ENCODE data around the gene RBM44. TPM values are rescaled to one million over a fixed set of nuclear protein-coding genes. Genes with fewer than 3 reads are reported as not detected.

RBM44 gene
- total and polyA plus RNA-seq, 10 donors: 0.29 to 3.1 (median 1.5) TPM

DNA sequence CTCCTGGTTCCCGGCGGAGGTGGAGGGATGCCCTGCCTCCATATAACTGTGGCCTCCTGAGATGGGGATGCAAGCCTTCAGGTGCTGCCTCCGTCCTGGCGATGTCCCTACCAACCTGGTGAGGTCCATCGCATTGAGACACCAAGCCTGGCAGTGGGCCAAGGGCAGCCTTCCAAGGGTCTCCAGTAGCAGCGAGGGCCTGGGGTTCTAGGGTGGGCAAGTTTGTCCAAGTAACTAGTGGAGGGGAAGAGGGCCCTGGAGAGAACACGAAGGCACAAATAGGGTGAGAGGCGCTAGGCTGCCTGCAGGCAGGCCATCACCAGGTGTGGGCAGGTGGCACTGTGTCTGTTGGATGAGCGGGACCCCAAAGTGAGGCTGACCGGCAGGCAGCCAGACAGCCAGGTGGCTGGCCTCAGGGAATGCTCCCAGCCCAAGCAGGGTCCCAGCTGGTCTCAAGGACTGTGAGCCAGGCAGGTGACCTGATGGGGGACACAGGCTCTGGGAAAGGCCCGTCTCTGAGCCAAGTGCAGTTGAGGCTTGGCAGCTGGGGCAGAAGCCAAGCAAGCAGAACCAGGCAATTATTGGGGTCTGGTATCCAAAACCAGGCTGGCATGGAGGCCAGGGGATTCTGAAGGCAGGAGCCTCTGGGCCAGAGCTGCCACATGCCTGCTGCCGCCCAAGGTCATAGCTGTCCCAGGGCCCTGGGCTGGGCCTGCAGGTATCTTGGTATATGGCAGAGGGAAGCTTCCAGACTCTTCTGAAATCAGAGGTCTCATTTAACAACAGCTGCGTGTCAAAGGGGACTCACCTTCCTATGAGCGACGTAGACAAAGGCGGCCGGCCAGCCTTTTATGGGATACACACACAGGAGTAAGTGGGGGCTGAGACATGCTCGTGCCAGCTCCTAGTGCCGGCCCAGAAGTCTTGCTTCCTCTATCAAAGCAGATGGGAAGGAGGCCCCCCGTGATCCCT is 84.2 kb downstream of the RBM44 start:
- WGBS, 5 donors: 90 to 97% (median 94%) methylated on average over 19 to 20 of the region's 20 CpGs
- H3K4me3 ChIP-seq: no peak overlapping the region
- no peaks in the 10 kb centered on the region for H3K36me3 ChIP-seq
- TF ChIP-seq POLR2A (IDR thresholded peaks at IDR 0.05): no peak
- TF ChIP-seq, protein P1, sequence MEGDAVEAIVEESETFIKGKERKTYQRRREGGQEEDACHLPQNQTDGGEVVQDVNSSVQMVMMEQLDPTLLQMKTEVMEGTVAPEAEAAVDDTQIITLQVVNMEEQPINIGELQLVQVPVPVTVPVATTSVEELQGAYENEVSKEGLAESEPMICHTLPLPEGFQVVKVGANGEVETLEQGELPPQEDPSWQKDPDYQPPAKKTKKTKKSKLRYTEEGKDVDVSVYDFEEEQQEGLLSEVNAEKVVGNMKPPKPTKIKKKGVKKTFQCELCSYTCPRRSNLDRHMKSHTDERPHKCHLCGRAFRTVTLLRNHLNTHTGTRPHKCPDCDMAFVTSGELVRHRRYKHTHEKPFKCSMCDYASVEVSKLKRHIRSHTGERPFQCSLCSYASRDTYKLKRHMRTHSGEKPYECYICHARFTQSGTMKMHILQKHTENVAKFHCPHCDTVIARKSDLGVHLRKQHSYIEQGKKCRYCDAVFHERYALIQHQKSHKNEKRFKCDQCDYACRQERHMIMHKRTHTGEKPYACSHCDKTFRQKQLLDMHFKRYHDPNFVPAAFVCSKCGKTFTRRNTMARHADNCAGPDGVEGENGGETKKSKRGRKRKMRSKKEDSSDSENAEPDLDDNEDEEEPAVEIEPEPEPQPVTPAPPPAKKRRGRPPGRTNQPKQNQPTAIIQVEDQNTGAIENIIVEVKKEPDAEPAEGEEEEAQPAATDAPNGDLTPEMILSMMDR (IDR thresholded peaks at IDR 0.05 in 8 of 11, conservative IDR thresholded peaks at IDR 0.05 in 3 of 11): no peak
- TF ChIP-seq POLR2AphosphoS5 (IDR thresholded peaks at IDR 0.05): no peak
- intact Hi-C loops (cut with DNase I; ENCODE audit: low total_unique reads): no loop called here
- no peak overlapping the region for H3K27ac ChIP-seq
- no peaks in the 10 kb centered on the region for H3K4me1 ChIP-seq
- DNase-seq: peak; percentile 59
- no peaks in the 10 kb centered on the region for H3K9me3 ChIP-seq
- H3K27me3 ChIP-seq (replicated peaks in 1 of 7): no peaks in the 10 kb centered on the region

GRCh38 chr2:237883951-237884446 is 85.4 kb downstream of the RBM44 start:
- intact Hi-C loops (cut with DNase I; ENCODE audit: low total_unique reads): no loop called here
- TF ChIP-seq POLR2A (IDR thresholded peaks at IDR 0.05): no peak
- TF ChIP-seq, protein P1 (IDR thresholded peaks at IDR 0.05 in 8 of 11, conservative IDR thresholded peaks at IDR 0.05 in 3 of 11): no peak
- no peak for TF ChIP-seq POLR2AphosphoS5 (IDR thresholded peaks at IDR 0.05)
- WGBS, 5 donors: 83 to 96% (median 88%) methylated on average over 10 of the region's 10 CpGs

DNA sequence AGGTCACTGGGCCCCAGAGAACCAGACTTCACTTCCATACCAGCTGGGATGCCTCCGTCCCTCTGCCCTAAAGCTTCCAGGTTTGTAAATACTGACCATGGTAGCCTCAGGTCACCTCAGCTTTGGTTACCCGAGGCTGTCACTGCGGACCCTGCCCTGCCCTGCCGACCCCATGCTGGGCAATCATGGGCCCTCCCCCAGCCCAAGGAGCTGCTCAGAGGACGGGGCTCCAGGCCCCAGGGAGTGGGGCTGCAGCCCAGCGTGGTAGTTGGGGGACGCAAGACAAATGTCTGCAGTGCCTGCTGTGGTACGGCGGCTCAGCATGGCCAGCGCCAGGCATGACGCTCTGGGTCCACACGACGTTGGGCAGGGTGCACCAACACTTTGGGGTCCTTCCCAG is 86.1 kb downstream of the RBM44 start:
- intact Hi-C loops (cut with DNase I; ENCODE audit: low total_unique reads): no loop called here
- peak; percentile 46 for DNase-seq
- H3K9me3 ChIP-seq: no peaks in the 10 kb centered on the region
- 87 to 93% (median 88%) methylated on average over 10 to 13 of the region's 13 CpGs for WGBS, 5 donors
- no peak overlapping the region for H3K4me3 ChIP-seq
- TF ChIP-seq, protein P1 (IDR thresholded peaks at IDR 0.05 in 8 of 11, conservative IDR thresholded peaks at IDR 0.05 in 3 of 11): no peak
- TF ChIP-seq POLR2AphosphoS5 (IDR thresholded peaks at IDR 0.05): no peak
- no peak for TF ChIP-seq POLR2A (IDR thresholded peaks at IDR 0.05)
- no peaks in the 10 kb centered on the region for H3K36me3 ChIP-seq
- no peaks in the 10 kb centered on the region for H3K27me3 ChIP-seq (replicated peaks in 1 of 7)
- peak overlapping the region in 1 of 8 donors; percentile 42 for H3K27ac ChIP-seq
- peaks cover 0 to 5% (median 0%) of the 10 kb centered on the region in 6 donors for H3K4me1 ChIP-seq

More at GRCh38 chr2:237883951-237884446, 85.4 kb downstream of the RBM44 start:
- Histone ChIP-seq H3K27ac (no peak overlapping the region), H3K4me3 (no peak overlapping the region), H3K4me1 (peaks cover 0 to 5% (median 0%) of the 10 kb centered on the region in 6 donors), H3K9me3 (no peaks in the 10 kb centered on the region), H3K36me3 (no peaks in the 10 kb centered on the region), H3K27me3 (replicated peaks in 1 of 7) (no peaks in the 10 kb centered on the region)
- peak; percentile 28 for DNase-seq

Data from spleen (tissue), 11 donors.